ENCODE measurements around the gene DCTN3. TPM values are rescaled to one million over a fixed set of nuclear protein-coding genes. Genes with fewer than 3 reads are reported as not detected.

DCTN3 gene
- total RNA-seq, 2 experiments from 2014 or later = 81.5 to 84.4 TPM

DNA sequence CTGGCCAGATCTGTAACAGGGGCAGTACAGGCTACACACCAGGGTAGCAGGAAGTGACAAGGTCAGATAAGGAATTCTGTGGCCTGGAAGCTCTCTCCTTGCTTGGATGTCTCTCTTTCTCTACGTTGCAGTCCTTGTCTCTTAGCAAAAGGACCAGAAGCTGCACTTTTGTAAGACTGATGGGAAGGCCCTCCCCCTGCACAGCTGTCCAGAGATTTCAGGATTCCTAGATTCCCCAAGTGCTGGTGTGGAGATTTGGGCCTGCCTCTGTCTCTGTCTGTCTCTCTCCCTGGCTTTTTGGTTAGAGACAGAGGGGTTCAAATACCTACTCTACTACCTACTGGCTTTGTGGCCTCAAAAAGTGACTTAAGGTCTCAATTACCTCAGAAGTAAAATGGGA is 20.7 kb downstream of the DCTN3 start:
- no peaks in the 10 kb centered on the region for H3K9me3 ChIP-seq (ENCODE audit: control insufficient read depth in 1 of 2, insufficient read depth in 1 of 2, low read length in 2 of 2)
- H3K9me3 Mint-ChIP-seq = no peaks in the 10 kb centered on the region
- no peak overlapping the region for H3K4me3 ChIP-seq (ENCODE audit: low read length)
- peaks cover 27% of the 10 kb centered on the region for H3K27me3 Mint-ChIP-seq
- DNase-seq = no peak
- TF ChIP-seq CTCF (IDR thresholded peaks at IDR 0.05) = no peak
- no peaks in the 10 kb centered on the region for H3K36me3 Mint-ChIP-seq (ENCODE audit: low read depth)
- H3K27ac ChIP-seq (ENCODE audit: low read depth in 1 of 2, low read length in 2 of 2) = no peak overlapping the region
- no peaks in the 10 kb centered on the region for H3K4me1 ChIP-seq (ENCODE audit: insufficient read depth, low read length)
- peaks cover 0 to under 1% of the 10 kb centered on the region in 2 experiments for H3K27me3 ChIP-seq (ENCODE audit: control insufficient read depth in 1 of 2, insufficient read depth in 2 of 2, low read length in 2 of 2)
- H3K27ac Mint-ChIP-seq = no peak overlapping the region
- H3K4me1 Mint-ChIP-seq (ENCODE audit: low read depth) = no peaks in the 10 kb centered on the region
- intact Hi-C loops (cut with DNase I, micrococcal nuclease) = loop anchor here in 1 of 2 experiments (10.0 kb wide), 1 partner anchor 55 kb away; no protein-coding TSS in a partner anchor
- ChIA-PET CTCF (no interaction called here), POLR2A (no interaction called here)
- no peak for ATAC-seq (ENCODE audit: poor library complexity)
- no peak overlapping the region for H3K4me3 Mint-ChIP-seq
- no peaks in the 10 kb centered on the region for H3K36me3 ChIP-seq (ENCODE audit: insufficient read depth, low read length)

DNA sequence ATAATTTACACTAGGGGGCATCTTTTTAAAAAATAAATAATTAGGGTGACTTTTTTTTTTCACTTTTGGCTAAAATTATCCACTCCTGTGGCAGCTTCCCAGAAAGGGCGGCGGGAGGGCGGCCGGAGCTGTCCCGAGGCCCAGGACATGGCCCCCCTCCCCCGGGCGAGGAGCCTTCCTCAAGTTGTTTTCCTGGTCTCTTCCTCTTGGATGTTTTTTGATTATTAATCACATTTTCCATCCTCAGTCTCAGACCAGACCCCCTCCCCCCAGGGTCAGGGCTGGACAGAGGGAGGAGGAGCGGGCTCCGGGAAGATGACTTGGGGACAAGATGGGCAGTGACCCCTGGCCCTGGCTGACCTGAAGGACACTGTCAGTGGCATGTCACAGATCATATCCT is 26.1 kb downstream of the DCTN3 start:
- Histone ChIP-seq H3K27me3 (ENCODE audit: control insufficient read depth in 1 of 2, insufficient read depth in 2 of 2, low read length in 2 of 2) (peaks cover 44 to 50% of the 10 kb centered on the region in 2 experiments), H3K9me3 (ENCODE audit: control insufficient read depth in 1 of 2, insufficient read depth in 1 of 2, low read length in 2 of 2) (peaks cover 0 to 17% of the 10 kb centered on the region in 2 experiments), H3K27ac (ENCODE audit: low read depth in 1 of 2, low read length in 2 of 2) (no peak overlapping the region), H3K4me3 (ENCODE audit: low read length) (no peak overlapping the region), H3K4me1 (ENCODE audit: insufficient read depth, low read length) (peaks cover 26% of the 10 kb centered on the region), H3K36me3 (ENCODE audit: insufficient read depth, low read length) (no peaks in the 10 kb centered on the region)
- no peaks in the 10 kb centered on the region for H3K36me3 Mint-ChIP-seq (ENCODE audit: low read depth)
- ATAC-seq (ENCODE audit: poor library complexity) = no peak
- H3K4me1 Mint-ChIP-seq (ENCODE audit: low read depth) = peaks cover 15% of the 10 kb centered on the region
- ChIA-PET CTCF (interaction anchor here (1.3 kb wide), 1 partner anchor 40 kb away, joined by 3 read pairs; no protein-coding TSS in a partner anchor), POLR2A (no interaction called here)
- H3K4me3 Mint-ChIP-seq = no peak overlapping the region
- DNase-seq = no peak
- H3K27me3 Mint-ChIP-seq = peaks cover 65% of the 10 kb centered on the region
- H3K9me3 Mint-ChIP-seq = no peaks in the 10 kb centered on the region
- intact Hi-C loops (cut with DNase I, micrococcal nuclease) = loop anchor here (5.0 to 10.0 kb wide), 2 partner anchors 49 to 262 kb away; no protein-coding TSS in a partner anchor
- TF ChIP-seq CTCF (IDR thresholded peaks at IDR 0.05) = no peak
- no peak overlapping the region for H3K27ac Mint-ChIP-seq

GRCh38 chr9:34592895-34593601 is 27.2 kb downstream of the DCTN3 start:
- Histone ChIP-seq H3K36me3 (ENCODE audit: insufficient read depth, low read length) (no peaks in the 10 kb centered on the region), H3K27me3 (ENCODE audit: control insufficient read depth in 1 of 2, insufficient read depth in 2 of 2, low read length in 2 of 2) (peaks cover 55 to 61% of the 10 kb centered on the region in 2 experiments), H3K4me1 (ENCODE audit: insufficient read depth, low read length) (peaks cover 30% of the 10 kb centered on the region), H3K27ac (ENCODE audit: low read depth in 1 of 2, low read length in 2 of 2) (no peak overlapping the region), H3K9me3 (ENCODE audit: control insufficient read depth in 1 of 2, insufficient read depth in 1 of 2, low read length in 2 of 2) (peaks cover 0 to 17% of the 10 kb centered on the region in 2 experiments), H3K4me3 (ENCODE audit: low read length) (no peak overlapping the region)
- DNase-seq (peak in 2 of 14 experiments; percentile 52 to 55), ATAC-seq (ENCODE audit: poor library complexity) (peak; percentile 35)
- Mint-ChIP-seq H3K4me1 (ENCODE audit: low read depth) (peaks cover 26% of the 10 kb centered on the region), H3K27ac (no peak overlapping the region), H3K9me3 (no peaks in the 10 kb centered on the region), H3K4me3 (peak overlapping the region; percentile 80), H3K36me3 (ENCODE audit: low read depth) (no peaks in the 10 kb centered on the region), H3K27me3 (peaks cover 75% of the 10 kb centered on the region)
- ChIA-PET POLR2A (no interaction called here), CTCF (interaction anchor here (2.5 kb wide), 1 partner anchor 189 kb away, joined by 11 read pairs; no protein-coding TSS in a partner anchor)
- intact Hi-C loops (cut with DNase I, micrococcal nuclease) = loop anchor here (5.0 to 10.0 kb wide), 2 partner anchors 48 to 261 kb away; no protein-coding TSS in a partner anchor
- no peak for TF ChIP-seq CTCF (IDR thresholded peaks at IDR 0.05)

Measured in CD4-positive, alpha-beta T cell (primary cell).